ENCODE measurements around the gene PSENEN. TPM values are rescaled to one million over a fixed set of nuclear protein-coding genes. Genes with fewer than 3 reads are reported as not detected.

PSENEN gene
- total RNA-seq, 1 donor: 11.6 TPM

DNA sequence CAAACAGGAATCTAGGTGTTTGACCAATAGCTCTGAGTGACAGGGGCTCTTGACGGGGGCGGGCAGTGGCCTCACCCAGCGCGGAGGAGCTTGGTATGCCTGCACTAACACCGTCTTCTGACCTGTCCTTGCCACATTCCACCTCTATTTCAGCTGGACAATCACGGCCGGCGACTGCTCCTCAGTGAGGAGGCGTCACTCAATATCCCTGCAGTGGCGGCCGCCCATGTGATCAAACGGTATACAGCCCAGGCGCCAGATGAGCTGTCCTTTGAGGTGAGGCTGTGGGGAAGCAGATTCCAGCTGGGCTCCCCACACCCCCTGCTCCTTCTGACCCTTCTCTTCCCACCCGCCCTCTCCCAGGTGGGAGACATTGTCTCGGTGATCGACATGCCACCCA, 34.6 kb downstream of the PSENEN start:
- H3K36me3 ChIP-seq (ENCODE audit: insufficient read depth, low read length): no peaks in the 10 kb centered on the region
- no peaks in the 10 kb centered on the region for H3K9me3 ChIP-seq (ENCODE audit: low read depth, low read length)
- no peak overlapping the region for H2AFZ ChIP-seq (ENCODE audit: low read length)
- TF ChIP-seq, protein P1, sequence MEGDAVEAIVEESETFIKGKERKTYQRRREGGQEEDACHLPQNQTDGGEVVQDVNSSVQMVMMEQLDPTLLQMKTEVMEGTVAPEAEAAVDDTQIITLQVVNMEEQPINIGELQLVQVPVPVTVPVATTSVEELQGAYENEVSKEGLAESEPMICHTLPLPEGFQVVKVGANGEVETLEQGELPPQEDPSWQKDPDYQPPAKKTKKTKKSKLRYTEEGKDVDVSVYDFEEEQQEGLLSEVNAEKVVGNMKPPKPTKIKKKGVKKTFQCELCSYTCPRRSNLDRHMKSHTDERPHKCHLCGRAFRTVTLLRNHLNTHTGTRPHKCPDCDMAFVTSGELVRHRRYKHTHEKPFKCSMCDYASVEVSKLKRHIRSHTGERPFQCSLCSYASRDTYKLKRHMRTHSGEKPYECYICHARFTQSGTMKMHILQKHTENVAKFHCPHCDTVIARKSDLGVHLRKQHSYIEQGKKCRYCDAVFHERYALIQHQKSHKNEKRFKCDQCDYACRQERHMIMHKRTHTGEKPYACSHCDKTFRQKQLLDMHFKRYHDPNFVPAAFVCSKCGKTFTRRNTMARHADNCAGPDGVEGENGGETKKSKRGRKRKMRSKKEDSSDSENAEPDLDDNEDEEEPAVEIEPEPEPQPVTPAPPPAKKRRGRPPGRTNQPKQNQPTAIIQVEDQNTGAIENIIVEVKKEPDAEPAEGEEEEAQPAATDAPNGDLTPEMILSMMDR (IDR thresholded peaks at IDR 0.05; ENCODE audit: extremely low read depth, low read depth, low read length): no peak
- H3K4me3 ChIP-seq (ENCODE audit: insufficient read depth, low read length): no peak overlapping the region
- H3K79me2 ChIP-seq (ENCODE audit: insufficient read depth, low read length): peaks cover 2% of the 10 kb centered on the region
- H3K27me3 ChIP-seq (ENCODE audit: insufficient read depth, low read length): no peaks in the 10 kb centered on the region
- H4K20me1 ChIP-seq (ENCODE audit: insufficient read depth, low read length): no peaks in the 10 kb centered on the region
- H3K27ac ChIP-seq (ENCODE audit: low read depth, low read length): no peak overlapping the region
- DNase-seq (ENCODE audit: insufficient read length, low spot score, missing footprints): peak; percentile 72
- H3K4me2 ChIP-seq (ENCODE audit: insufficient read depth, low read length): no peak overlapping the region
- peaks cover under 1% of the 10 kb centered on the region for H3K4me1 ChIP-seq (ENCODE audit: insufficient read depth, low read length)

DNA sequence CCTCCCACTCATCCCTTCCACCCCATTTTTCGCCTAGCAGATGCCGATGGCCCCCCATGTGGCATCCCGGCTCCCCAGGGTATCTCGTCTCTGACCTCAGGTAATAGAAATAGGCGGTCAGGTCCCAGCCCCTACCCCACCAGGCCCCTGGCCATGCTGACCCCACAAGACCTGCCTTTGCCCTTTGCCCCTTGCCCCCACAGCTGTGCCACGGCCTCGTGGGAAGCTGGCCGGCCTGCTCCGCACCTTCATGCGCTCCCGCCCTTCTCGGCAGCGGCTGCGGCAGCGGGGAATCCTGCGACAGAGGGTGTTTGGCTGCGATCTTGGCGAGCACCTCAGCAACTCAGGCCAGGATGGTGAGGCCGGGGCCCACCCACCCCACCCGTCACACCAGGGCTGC, 35.3 kb downstream of the PSENEN start:
- peaks cover 2% of the 10 kb centered on the region for H3K79me2 ChIP-seq (ENCODE audit: insufficient read depth, low read length)
- H3K4me3 ChIP-seq (ENCODE audit: insufficient read depth, low read length): no peak overlapping the region
- no peak overlapping the region for H3K4me2 ChIP-seq (ENCODE audit: insufficient read depth, low read length)
- TF ChIP-seq, protein P1 (IDR thresholded peaks at IDR 0.05; ENCODE audit: extremely low read depth, low read depth, low read length): no peak
- no peaks in the 10 kb centered on the region for H3K36me3 ChIP-seq (ENCODE audit: insufficient read depth, low read length)
- DNase-seq (ENCODE audit: insufficient read length, low spot score, missing footprints): peak; percentile 47
- no peaks in the 10 kb centered on the region for H3K9me3 ChIP-seq (ENCODE audit: low read depth, low read length)
- no peaks in the 10 kb centered on the region for H3K27me3 ChIP-seq (ENCODE audit: insufficient read depth, low read length)
- no peak overlapping the region for H2AFZ ChIP-seq (ENCODE audit: low read length)
- H4K20me1 ChIP-seq (ENCODE audit: insufficient read depth, low read length): no peaks in the 10 kb centered on the region
- H3K4me1 ChIP-seq (ENCODE audit: insufficient read depth, low read length): no peaks in the 10 kb centered on the region
- H3K27ac ChIP-seq (ENCODE audit: low read depth, low read length): no peak overlapping the region

DNA sequence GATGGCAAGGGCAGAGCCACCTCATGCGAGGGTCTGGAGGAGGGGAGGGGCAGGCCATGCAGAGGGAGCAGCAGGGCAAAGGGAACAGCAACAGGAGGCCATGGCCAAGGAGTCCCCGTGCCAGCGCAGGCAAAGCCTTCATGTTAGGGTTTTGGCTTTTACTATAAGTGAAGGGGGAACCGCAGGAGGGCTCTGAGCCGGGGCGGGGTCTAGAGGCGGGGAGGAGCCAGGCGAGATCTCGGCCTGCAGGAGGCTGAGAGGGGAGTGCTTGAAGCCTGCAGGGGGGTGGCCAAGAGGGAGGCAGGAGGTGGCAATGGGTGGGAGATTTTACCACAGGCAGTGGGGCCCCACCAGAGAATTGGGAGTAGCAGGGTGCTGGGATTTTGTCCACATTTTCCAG, 36.2 kb downstream of the PSENEN start:
- TF ChIP-seq, protein P1 (IDR thresholded peaks at IDR 0.05; ENCODE audit: extremely low read depth, low read depth, low read length): no peak
- H4K20me1 ChIP-seq (ENCODE audit: insufficient read depth, low read length): no peaks in the 10 kb centered on the region

DNA sequence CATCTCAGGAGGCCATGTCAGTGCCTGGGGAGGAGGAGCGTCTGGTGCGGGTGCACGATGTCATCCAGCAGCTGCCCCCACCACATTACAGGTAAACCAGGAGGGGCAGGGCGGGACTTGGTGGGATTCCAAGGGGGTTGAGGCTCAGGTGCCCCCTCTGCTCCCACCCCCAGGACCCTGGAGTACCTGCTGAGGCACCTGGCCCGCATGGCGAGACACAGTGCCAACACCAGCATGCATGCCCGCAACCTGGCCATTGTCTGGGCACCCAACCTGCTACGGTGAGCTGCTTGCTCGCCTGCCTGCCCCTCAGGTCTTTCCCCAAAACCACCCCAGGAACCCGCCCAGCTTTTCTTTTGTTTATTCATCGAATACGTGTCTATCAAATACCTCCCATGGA, 37.1 kb downstream of the PSENEN start:
- peak; percentile 82 for DNase-seq (ENCODE audit: insufficient read length, low spot score, missing footprints)
- H3K4me1 ChIP-seq (ENCODE audit: insufficient read depth, low read length): no peaks in the 10 kb centered on the region
- TF ChIP-seq, protein P1 (IDR thresholded peaks at IDR 0.05; ENCODE audit: extremely low read depth, low read depth, low read length): no peak
- no peak overlapping the region for H3K4me3 ChIP-seq (ENCODE audit: insufficient read depth, low read length)
- no peak overlapping the region for H2AFZ ChIP-seq (ENCODE audit: low read length)
- H3K4me2 ChIP-seq (ENCODE audit: insufficient read depth, low read length): no peak overlapping the region
- no peaks in the 10 kb centered on the region for H3K9me3 ChIP-seq (ENCODE audit: low read depth, low read length)
- no peaks in the 10 kb centered on the region for H4K20me1 ChIP-seq (ENCODE audit: insufficient read depth, low read length)
- no peaks in the 10 kb centered on the region for H3K27me3 ChIP-seq (ENCODE audit: insufficient read depth, low read length)
- H3K36me3 ChIP-seq (ENCODE audit: insufficient read depth, low read length): no peaks in the 10 kb centered on the region
- H3K79me2 ChIP-seq (ENCODE audit: insufficient read depth, low read length): no peaks in the 10 kb centered on the region
- no peak overlapping the region for H3K27ac ChIP-seq (ENCODE audit: low read depth, low read length)

More for the DNA sequence above, 36.2 kb downstream of the PSENEN start:
- Histone ChIP-seq H3K79me2 (ENCODE audit: insufficient read depth, low read length) (no peaks in the 10 kb centered on the region), H3K36me3 (ENCODE audit: insufficient read depth, low read length) (no peaks in the 10 kb centered on the region), H3K4me1 (ENCODE audit: insufficient read depth, low read length) (no peaks in the 10 kb centered on the region), H3K27me3 (ENCODE audit: insufficient read depth, low read length) (no peaks in the 10 kb centered on the region), H3K4me2 (ENCODE audit: insufficient read depth, low read length) (no peak overlapping the region), H2AFZ (ENCODE audit: low read length) (no peak overlapping the region), H3K9me3 (ENCODE audit: low read depth, low read length) (no peaks in the 10 kb centered on the region), H3K27ac (ENCODE audit: low read depth, low read length) (no peak overlapping the region), H3K4me3 (ENCODE audit: insufficient read depth, low read length) (no peak overlapping the region)
- peak; percentile 51 for DNase-seq (ENCODE audit: insufficient read length, low spot score, missing footprints)
